Measurements from ENCODE around the gene GPR35. TPM values are rescaled to one million over a fixed set of nuclear protein-coding genes. Genes with fewer than 3 reads are reported as not detected.

GPR35 gene
- polyA plus RNA-seq, 2 donors = 2.1 to 3.1 TPM

Other genes starting within 250 kb of the GPR35 start
- gene GPC1, start 189.8 kb upstream of the GPR35 start, polyA plus RNA-seq = 10 to 100 TPM; 57.9 to 82.0 TPM
- 10 to 100 TPM in 1 of 2 donors, 1 to 10 TPM in 1; 4.8 to 16.2 TPM for gene ANKMY1, start 67.5 kb upstream of the GPR35 start, polyA plus RNA-seq
- gene DUSP28, start 65.1 kb upstream of the GPR35 start, polyA plus RNA-seq = 1 to 10 TPM; 3.5 to 3.8 TPM
- gene RNPEPL1, start 57.0 kb upstream of the GPR35 start, polyA plus RNA-seq = 100 to 1,000 TPM in 1 of 2 donors, 10 to 100 TPM in 1; 65.9 to 160 TPM
- 10 to 100 TPM; 17.5 to 28.4 TPM for gene CAPN10, start 38.7 kb upstream of the GPR35 start, polyA plus RNA-seq
- not detected for gene AQP12B, start 57.4 kb downstream of the GPR35 start, polyA plus RNA-seq
- gene AQP12A, start 66.4 kb downstream of the GPR35 start, polyA plus RNA-seq = not detected
- gene KIF1A, start 194.7 kb downstream of the GPR35 start, polyA plus RNA-seq = under 1 TPM; 0.04 to 0.06 TPM
- gene AGXT, start 243.3 kb downstream of the GPR35 start, polyA plus RNA-seq = not detected

Data from esophagus (tissue), 2 donors.